Uterus (tissue), 4 donors: Measurements from ENCODE around the gene ANKRD63. TPM values are rescaled to one million over a fixed set of nuclear protein-coding genes. Genes with fewer than 3 reads are reported as not detected.

Experiments used
- DNase-seq, 2 donors: peaks; one replicate each; pipeline ENCODE4 v3.0.0-alpha.2; 2019 to 2020
- H3K27ac ChIP-seq, 2 donors: fragments of 200-600 bp; sonication (generic); 1 replicate in 1 of 2; 2 replicates in 1 of 2; pipeline ENCODE4 v1.5.1; 2016 to 2018
- H3K27me3 ChIP-seq, 2 donors: fragments of 200-600 bp; sonication (generic); one replicate each; pipeline ENCODE4 v1.5.1; 2018 to 2019; ENCODE audit warnings: control low read depth in 1 of 2
- H3K36me3 ChIP-seq, 2 donors: fragments of 200-600 bp; sonication (generic); one replicate each; pipeline ENCODE4 v1.5.1; 2019; ENCODE audit warnings: control low read depth in 1 of 2
- H3K4me1 ChIP-seq, 2 donors: fragments of 200-600 bp; sonication (generic); one replicate each; pipeline ENCODE4 v1.5.1; 2018 to 2019; ENCODE audit warnings: control low read depth in 1 of 2
- H3K4me3 ChIP-seq, 2 donors: fragments of 200-600 bp; sonication (generic); 1 replicate in 1 of 2; 2 replicates in 1 of 2; pipeline ENCODE4 v1.5.1; 2018 to 2019; ENCODE audit warnings: mild to moderate bottlenecking in 1 of 2
- H3K9me3 ChIP-seq, 2 donors: fragments of 200-600 bp; sonication (generic); one replicate each; pipeline ENCODE4 v1.5.1; 2019; ENCODE audit warnings: control low read depth in 1 of 2
- POLR2A ChIP-seq, 2 donors: fragments of 450-650 bp; IDR thresholded peaks; one replicate each; pipeline ENCODE4 v1.6.1; 2016; ENCODE audit warnings: antibody characterized with exemption in 2 of 2, mild to moderate bottlenecking in 1 of 2, moderate library complexity in 1 of 2
- intact Hi-C: fragments of 100-400 bp; cut with DNase I; formaldehyde crosslinking; loops from one replicate; pipeline ENCODE4 v1.15.1; 2023; ENCODE audit warnings: low total_unique reads
- total RNA-seq, 4 donors: library from RNA; depleted of rRNA in 3 of 4; stranded (reverse); fragments of >200 nt in 3 of 4; gene quantifications; one replicate each; pipeline versions ENCODE4 v1.1.0 to v1.2.4, GENCODE V29; 2014 to 2023
- TF ChIP-seq, protein P1 (sequence below), 4 experiments: fragments of 200-600 bp in 2 of 4; fragments of 450-650 bp in 2 of 4; sonication (generic) in 2 of 4; IDR thresholded peaks; one replicate each; pipeline ENCODE4 v1.5.1; 2016 to 2019; ENCODE audit warnings: antibody characterized with exemption in 4 of 4, mild to moderate bottlenecking in 2 of 4, moderate library complexity in 1 of 4
- donor health status: DM: yes; HTN: yes; CAD: no.

The ANKRD63 gene
- total RNA-seq, 4 donors from 2014 or later: 0.28 to 0.52 TPM; not detected in 2

DNA sequence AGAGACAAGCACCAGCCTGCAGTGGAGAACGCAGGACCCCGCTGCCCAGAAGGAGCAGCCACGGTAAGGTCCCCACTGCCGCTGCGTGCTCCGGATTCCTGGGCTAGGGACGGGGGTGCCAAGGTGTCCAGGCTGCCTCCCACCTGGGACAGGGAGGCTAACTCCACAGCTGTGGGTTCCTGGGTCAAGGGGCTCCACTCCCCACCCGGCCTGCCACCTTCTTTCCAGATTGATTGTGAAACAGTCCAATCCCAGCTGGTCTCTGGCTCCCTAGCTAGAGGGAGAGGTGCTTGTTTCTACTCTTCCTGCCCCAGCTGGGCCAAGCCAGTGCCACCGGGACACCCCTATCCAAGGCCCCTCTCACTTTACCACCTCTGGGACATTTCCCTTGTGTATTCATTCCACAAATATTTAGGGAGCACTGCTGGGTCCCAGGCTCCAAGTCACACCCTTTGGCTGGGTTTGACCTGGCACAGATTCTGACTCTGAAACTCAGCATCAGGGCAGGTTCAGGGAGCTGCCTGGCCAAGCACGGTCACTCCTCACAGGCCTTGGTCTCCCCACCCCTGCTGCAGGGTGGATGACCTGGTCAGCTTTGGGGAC lies 42.1 kb downstream of the ANKRD63 start:
- no peaks in the 10 kb centered on the region for H3K36me3 ChIP-seq
- DNase-seq: no peak
- H3K27ac ChIP-seq: no peak overlapping the region
- intact Hi-C loops: no loop called here
- no peak overlapping the region for H3K4me3 ChIP-seq
- no peaks in the 10 kb centered on the region for H3K4me1 ChIP-seq
- TF ChIP-seq, protein P1, sequence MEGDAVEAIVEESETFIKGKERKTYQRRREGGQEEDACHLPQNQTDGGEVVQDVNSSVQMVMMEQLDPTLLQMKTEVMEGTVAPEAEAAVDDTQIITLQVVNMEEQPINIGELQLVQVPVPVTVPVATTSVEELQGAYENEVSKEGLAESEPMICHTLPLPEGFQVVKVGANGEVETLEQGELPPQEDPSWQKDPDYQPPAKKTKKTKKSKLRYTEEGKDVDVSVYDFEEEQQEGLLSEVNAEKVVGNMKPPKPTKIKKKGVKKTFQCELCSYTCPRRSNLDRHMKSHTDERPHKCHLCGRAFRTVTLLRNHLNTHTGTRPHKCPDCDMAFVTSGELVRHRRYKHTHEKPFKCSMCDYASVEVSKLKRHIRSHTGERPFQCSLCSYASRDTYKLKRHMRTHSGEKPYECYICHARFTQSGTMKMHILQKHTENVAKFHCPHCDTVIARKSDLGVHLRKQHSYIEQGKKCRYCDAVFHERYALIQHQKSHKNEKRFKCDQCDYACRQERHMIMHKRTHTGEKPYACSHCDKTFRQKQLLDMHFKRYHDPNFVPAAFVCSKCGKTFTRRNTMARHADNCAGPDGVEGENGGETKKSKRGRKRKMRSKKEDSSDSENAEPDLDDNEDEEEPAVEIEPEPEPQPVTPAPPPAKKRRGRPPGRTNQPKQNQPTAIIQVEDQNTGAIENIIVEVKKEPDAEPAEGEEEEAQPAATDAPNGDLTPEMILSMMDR (IDR thresholded peaks at IDR 0.05): no peak
- TF ChIP-seq POLR2A (IDR thresholded peaks at IDR 0.05): no peak
- no peaks in the 10 kb centered on the region for H3K27me3 ChIP-seq
- H3K9me3 ChIP-seq: no peaks in the 10 kb centered on the region

- intact Hi-C loops: no loop called here
- H3K27ac ChIP-seq: no peak overlapping the region
- no peaks in the 10 kb centered on the region for H3K4me1 ChIP-seq
- H3K9me3 ChIP-seq: no peaks in the 10 kb centered on the region
- no peaks in the 10 kb centered on the region for H3K36me3 ChIP-seq
- no peak overlapping the region for H3K4me3 ChIP-seq
- no peak for DNase-seq
- H3K27me3 ChIP-seq: no peaks in the 10 kb centered on the region
- TF ChIP-seq POLR2A (IDR thresholded peaks at IDR 0.05): no peak
- TF ChIP-seq, protein P1 (IDR thresholded peaks at IDR 0.05): no peak
These were observed 42.9 kb downstream of the ANKRD63 start for GRCh38 chr15:40239693-40240618.

DNA sequence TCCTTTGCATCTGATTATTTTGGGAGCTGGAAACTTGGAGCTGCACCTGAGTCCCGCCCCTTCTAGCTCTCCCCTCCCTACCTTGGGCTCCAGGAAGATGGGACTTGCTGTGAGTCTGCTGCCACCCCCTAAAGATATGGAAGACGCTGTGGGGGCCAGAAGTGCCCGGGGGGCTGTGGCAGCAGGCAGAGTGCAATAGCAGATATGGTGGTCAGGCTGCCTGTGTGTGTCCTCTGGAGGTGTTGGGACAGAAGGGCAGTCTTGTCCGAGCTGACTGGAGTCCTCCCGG lies 43.5 kb downstream of the ANKRD63 start:
- DNase-seq: no peak
- H3K9me3 ChIP-seq: no peaks in the 10 kb centered on the region
- no peaks in the 10 kb centered on the region for H3K4me1 ChIP-seq
- H3K27ac ChIP-seq: no peak overlapping the region
- TF ChIP-seq POLR2A (IDR thresholded peaks at IDR 0.05): no peak
- TF ChIP-seq, protein P1 (IDR thresholded peaks at IDR 0.05): no peak
- H3K36me3 ChIP-seq: no peaks in the 10 kb centered on the region
- H3K27me3 ChIP-seq: no peaks in the 10 kb centered on the region
- intact Hi-C loops: no loop called here
- H3K4me3 ChIP-seq: peak overlapping the region in 1 of 2 donors; percentile 24

DNA sequence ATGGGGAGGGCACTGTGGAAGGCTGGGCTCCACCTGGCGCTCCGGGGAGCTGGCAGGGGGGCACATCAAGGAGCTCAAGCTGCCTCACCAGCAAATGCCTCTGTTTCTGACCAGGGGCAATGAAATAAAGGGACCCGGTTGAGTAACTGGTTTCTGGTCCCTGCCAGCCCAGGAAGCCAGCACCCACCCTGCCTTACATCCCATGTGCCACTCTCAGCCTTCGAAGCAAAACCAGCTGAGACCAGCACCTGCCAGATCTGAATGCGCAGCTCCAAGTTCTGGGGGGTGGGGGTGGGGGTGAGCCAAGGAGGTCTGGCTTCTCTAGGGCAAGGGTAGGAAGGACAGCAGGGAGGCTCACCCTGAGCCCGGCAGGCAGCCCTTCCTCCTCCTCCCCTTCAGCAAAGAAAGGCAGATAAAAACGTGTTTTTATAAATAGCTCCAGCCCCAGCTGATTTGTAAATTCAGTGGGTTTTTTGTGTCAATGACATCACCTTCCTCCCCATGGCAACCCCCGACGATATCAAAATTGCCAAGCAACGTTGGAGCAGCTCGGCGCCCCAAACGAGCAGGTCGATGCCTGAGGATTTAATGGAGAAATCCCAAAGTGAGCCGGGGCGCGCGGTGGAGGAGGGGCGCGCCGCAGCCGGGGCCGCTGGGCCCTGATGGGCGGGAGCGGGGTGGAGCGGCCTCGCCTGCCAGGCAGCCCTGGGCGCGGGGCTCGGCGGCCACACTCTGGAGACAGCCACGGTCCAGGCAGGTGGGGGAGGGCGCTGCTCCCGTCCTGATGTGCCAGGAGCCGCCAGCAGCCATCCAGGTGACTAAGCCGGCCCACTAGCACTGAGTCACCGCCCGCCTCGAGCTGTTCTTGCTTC lies 44.1 kb downstream of the ANKRD63 start, which contains the start of gene PAK6:
PAK6 (plus strand) TSS at position 532 of the 872 bp plus-strand sequence. CDS start 25,723 bp downstream, outside the sequence.
- Histone ChIP-seq H3K27me3 (no peaks in the 10 kb centered on the region), H3K9me3 (no peaks in the 10 kb centered on the region), H3K36me3 (no peaks in the 10 kb centered on the region), H3K4me1 (no peaks in the 10 kb centered on the region), H3K27ac (no peak within 1 kb of the TSS), H3K4me3 (peak within 1 kb of the TSS in 1 of 2 donors; percentile 24)
- peak; percentile 54 to 59 for DNase-seq
- intact Hi-C loops: no loop called here
- TF ChIP-seq POLR2A (IDR thresholded peaks at IDR 0.05): no peak
- TF ChIP-seq, protein P1 (IDR thresholded peaks at IDR 0.05): no peak
